Astrocyte (in vitro differentiated cells and primary cell): ENCODE results near the gene NT5E.

Source experiments
- EZH2 ChIP-seq: IDR thresholded peaks from 2 replicates; pipeline ENCODE4 v1.6.1; 2012; ENCODE audit warnings: mild to moderate bottlenecking, low read length, inconsistent platforms; ENCODE audit not compliant: insufficient read depth
- TF ChIP-seq, protein P1 (sequence below): IDR thresholded peaks from 2 replicates; pipeline ENCODE4 v1.5.1; 2011; ENCODE audit warnings: low read depth, mild to moderate bottlenecking, inconsistent platforms, low read length, moderate library complexity; ENCODE audit not compliant: insufficient read depth

DNA sequence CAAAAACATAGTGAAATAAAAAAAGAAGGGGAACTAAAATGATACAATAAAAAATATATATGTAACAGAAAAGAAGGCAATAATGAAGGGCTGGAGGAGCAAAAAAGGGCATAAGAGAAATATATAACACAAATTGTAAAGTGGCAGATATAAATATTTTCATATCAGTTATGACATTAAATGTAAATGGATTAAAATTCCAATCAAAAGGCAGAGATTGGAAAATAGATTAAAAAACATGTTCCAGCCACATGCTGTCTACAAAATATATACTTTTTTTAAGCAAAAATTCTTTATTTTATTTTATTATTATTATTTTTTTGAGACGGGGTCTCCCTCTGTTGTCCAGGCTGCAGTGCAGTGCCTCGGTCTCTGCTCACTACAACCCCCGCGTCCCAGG, 23.9 kb upstream of the NT5E start:
- TF ChIP-seq, protein P1, sequence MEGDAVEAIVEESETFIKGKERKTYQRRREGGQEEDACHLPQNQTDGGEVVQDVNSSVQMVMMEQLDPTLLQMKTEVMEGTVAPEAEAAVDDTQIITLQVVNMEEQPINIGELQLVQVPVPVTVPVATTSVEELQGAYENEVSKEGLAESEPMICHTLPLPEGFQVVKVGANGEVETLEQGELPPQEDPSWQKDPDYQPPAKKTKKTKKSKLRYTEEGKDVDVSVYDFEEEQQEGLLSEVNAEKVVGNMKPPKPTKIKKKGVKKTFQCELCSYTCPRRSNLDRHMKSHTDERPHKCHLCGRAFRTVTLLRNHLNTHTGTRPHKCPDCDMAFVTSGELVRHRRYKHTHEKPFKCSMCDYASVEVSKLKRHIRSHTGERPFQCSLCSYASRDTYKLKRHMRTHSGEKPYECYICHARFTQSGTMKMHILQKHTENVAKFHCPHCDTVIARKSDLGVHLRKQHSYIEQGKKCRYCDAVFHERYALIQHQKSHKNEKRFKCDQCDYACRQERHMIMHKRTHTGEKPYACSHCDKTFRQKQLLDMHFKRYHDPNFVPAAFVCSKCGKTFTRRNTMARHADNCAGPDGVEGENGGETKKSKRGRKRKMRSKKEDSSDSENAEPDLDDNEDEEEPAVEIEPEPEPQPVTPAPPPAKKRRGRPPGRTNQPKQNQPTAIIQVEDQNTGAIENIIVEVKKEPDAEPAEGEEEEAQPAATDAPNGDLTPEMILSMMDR, result no peak
- TF ChIP-seq EZH2, result no peak
